Measurements from ENCODE around the gene HAND2.

DNA sequence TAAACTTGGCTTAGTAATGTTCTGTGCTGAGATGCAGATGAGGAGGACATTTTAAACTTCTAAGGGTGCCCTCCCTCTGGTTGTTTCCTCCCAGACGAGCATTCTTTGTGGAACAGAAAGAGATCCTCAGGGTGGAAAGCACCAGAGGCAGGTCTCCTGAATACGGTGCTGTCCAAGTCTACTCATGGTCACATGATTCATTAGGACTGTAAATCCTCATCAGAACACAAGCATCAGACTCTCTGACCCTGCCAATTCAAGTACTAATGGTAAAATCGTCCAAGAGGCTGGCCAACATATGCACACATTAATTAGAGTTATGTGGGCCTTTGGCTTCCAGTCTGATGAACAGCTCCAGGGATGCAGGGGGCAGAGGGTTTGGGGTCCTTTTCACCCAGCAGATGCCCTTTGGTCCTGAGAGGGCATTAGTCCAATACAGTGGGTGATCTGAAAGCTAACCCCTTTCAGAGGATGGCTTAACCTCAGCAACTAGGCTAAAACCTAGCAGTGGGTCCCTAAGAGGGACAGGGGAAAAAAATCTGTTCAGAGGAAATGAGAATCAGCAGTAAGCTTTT is 18.2 kb downstream of the HAND2 start:
- no peak for TF ChIP-seq ARNT (IDR thresholded peaks at IDR 0.05)
- TF ChIP-seq FOXK2 (IDR thresholded peaks at IDR 0.05), result no peak
- no peak for TF ChIP-seq ELF4 (IDR thresholded peaks at IDR 0.05)
- TF ChIP-seq FOXM1 (IDR thresholded peaks at IDR 0.05; ENCODE audit: borderline replicate concordance), result no peak
- TF ChIP-seq BHLHE40 (IDR thresholded peaks at IDR 0.05; ENCODE audit: borderline replicate concordance), result no peak
- no peak for TF ChIP-seq L3MBTL2 (conservative IDR thresholded peaks at IDR 0.05)
